ENCODE measurements around the gene CUL9. TPM values are rescaled to one million over a fixed set of nuclear protein-coding genes. Genes with fewer than 3 reads are reported as not detected.

CUL9 gene
- total RNA-seq, 1 experiment from 2014 or later: 15.2 TPM

- Histone ChIP-seq H3K9ac (ENCODE audit: extremely low read depth, insufficient read length, low read length) (no peak overlapping the region), H4K8ac (replicated peaks; ENCODE audit: insufficient read length, low read depth, low read length) (no peak overlapping the region)
These were observed 6.1 kb upstream of the CUL9 start for GRCh38 chr6:43175676-43176422.

More at GRCh38 chr6:43175676-43176422, 6.1 kb upstream of the CUL9 start:
- Histone ChIP-seq H4K91ac (ENCODE audit: insufficient read length, low read depth, low read length) (no peak overlapping the region), H2BK120ac (ENCODE audit: low read depth, low read length, poor library complexity, severe bottlenecking) (no peak overlapping the region), H3K79me2 (ENCODE audit: insufficient read depth, low read length) (peaks cover 2% of the 10 kb centered on the region; the same call in 1 of the 2 replicates), H4K20me1 (ENCODE audit: control insufficient read depth, insufficient read depth, insufficient read length) (no peaks in the 10 kb centered on the region), H3K56ac (ENCODE audit: insufficient read length, low read depth, low read length) (no peak overlapping the region), H2BK20ac (ENCODE audit: low read depth, low read length, poor library complexity, severe bottlenecking) (no peak overlapping the region), H3K9me3 (ENCODE audit: control insufficient read depth, low read depth, low read length) (no peaks in the 10 kb centered on the region), H3K14ac (ENCODE audit: insufficient read depth, low read length) (no peak overlapping the region), H2AFZ (ENCODE audit: low read length) (no peak overlapping the region), H3K23ac (ENCODE audit: insufficient read length, low read depth, low read length) (no peak overlapping the region), H4K5ac (ENCODE audit: insufficient read length, low read depth, low read length) (no peak overlapping the region), H3K18ac (ENCODE audit: insufficient read length, low read depth, low read length) (no peak overlapping the region), H3K4me1 (ENCODE audit: insufficient read depth, low read length) (peaks cover 4% of the 10 kb centered on the region; the same call in 1 of the 2 replicates), H2BK15ac (ENCODE audit: low read depth, low read length) (no peak overlapping the region), H2AK5ac (ENCODE audit: insufficient read length, low read length) (no peak overlapping the region), H3K27ac (ENCODE audit: insufficient read length, low read depth, low read length) (no peak overlapping the region), H3K27me3 (ENCODE audit: insufficient read depth, low read length) (no peaks in the 10 kb centered on the region), H3K4ac (ENCODE audit: low read depth, low read length) (no peak overlapping the region), H3K4me2 (ENCODE audit: insufficient read depth, insufficient read length, low read length) (no peak overlapping the region), H2BK5ac (ENCODE audit: insufficient read length, low read length) (no peak overlapping the region), H3K23me2 (ENCODE audit: insufficient read length, low read depth, low read length, poor library complexity, severe bottlenecking) (peaks cover 14% of the 10 kb centered on the region), H2BK12ac (ENCODE audit: insufficient read length, low read depth, low read length) (no peak overlapping the region), H3T11ph (ENCODE audit: low read length) (no peak overlapping the region), H3K79me1 (ENCODE audit: insufficient read depth, low read depth, low read length, poor library complexity, severe bottlenecking) (peaks cover 4% of the 10 kb centered on the region)
- no peak overlapping the region; a peak in 1 of 7 replicates for H3K27ac Mint-ChIP-seq
- H3K4me1 Mint-ChIP-seq: peaks cover 27 to 28% of the 10 kb centered on the region in 2 experiments
- H3K27me3 Mint-ChIP-seq (ENCODE audit: low read depth): peaks cover 3% of the 10 kb centered on the region
- WGBS (ENCODE audit: extremely low coverage, insufficient read length, low lambda C conversion rate): no CpG with 5 or more reads among the region's 11 CpGs
- H3K9me3 Mint-ChIP-seq: no peaks in the 10 kb centered on the region
- DNase-seq: no peak
- H3K36me3 Mint-ChIP-seq (ENCODE audit: insufficient read depth in 1 of 3, low read depth in 3 of 3): peaks cover 38 to 56% (median 55%) of the 10 kb centered on the region in 3 experiments
- H3K4me3 Mint-ChIP-seq: no peak overlapping the region
- no peak for TF ChIP-seq CTCF (conservative IDR thresholded peaks at IDR 0.05)
